CD4-positive, alpha-beta memory T cell (primary cell): ENCODE measurements around the gene PTGES3. TPM values are rescaled to one million over a fixed set of nuclear protein-coding genes. Genes with fewer than 3 reads are reported as not detected.
A peak's percentile ranks its signal among the peaks of the same experiment; 100 is the strongest.

Source experiments
- CTCF ChIA-PET: fragments of 350-600 bp; sonication (Branson Sonifier 250); formaldehyde crosslinking; loops from one replicate; lab custom pipeline; 2021; ENCODE audit warnings: inconsistent platforms; ENCODE audit not compliant: partially characterized antibody; lab: Charles Lee
- POLR2A ChIA-PET: fragments of 350-600 bp; sonication (Branson Sonifier 250); formaldehyde crosslinking; loops from one replicate; lab custom pipeline; 2021; ENCODE audit not compliant: partially characterized antibody; lab: Charles Lee
- DNase-seq, 5 donors: peaks; one replicate each; pipeline versions ENCODE4 v3.0.0 to v3.0.0-alpha.2; 2020 to 2022; ENCODE audit warnings: mixed read lengths in 1 of 5
- H3K27ac ChIP-seq: one replicate; pipeline ENCODE4 v1.7.0; 2013; ENCODE audit warnings: low read depth, low read length
- H3K27me3 ChIP-seq: 2 replicates; pipeline ENCODE4 v1.7.0; 2013; ENCODE audit warnings: mild to moderate bottlenecking, low read length, moderate library complexity; ENCODE audit not compliant: insufficient read depth
- H3K36me3 ChIP-seq: 2 replicates; pipeline ENCODE4 v1.7.0; 2013; ENCODE audit warnings: mild to moderate bottlenecking, low read length, moderate library complexity; ENCODE audit not compliant: insufficient read depth
- H3K4me1 ChIP-seq: 2 replicates; pipeline ENCODE4 v1.7.0; 2013; ENCODE audit warnings: mild to moderate bottlenecking, low read length, moderate library complexity; ENCODE audit not compliant: insufficient read depth
- H3K4me3 ChIP-seq, 2 donors: one replicate each; pipeline ENCODE4 v1.7.0; 2013; ENCODE audit warnings: low read length in 2 of 2, mild to moderate bottlenecking in 1 of 2
- H3K9me3 ChIP-seq, 2 donors: one replicate each; pipeline ENCODE4 v1.7.0; 2013; ENCODE audit warnings: low read length in 2 of 2, control low read depth in 1 of 2; ENCODE audit not compliant: control insufficient read depth in 1 of 2
- H3K27ac Mint-ChIP-seq, 7 donors: one replicate each; pipeline ENCODE4 v1.8.0; 2020 to 2021; ENCODE audit warnings: mixed read lengths in 7 of 7, mild to moderate bottlenecking in 6 of 7, inconsistent platforms in 3 of 7, moderate library complexity in 3 of 7
- H3K27me3 Mint-ChIP-seq, 2 donors: one replicate each; pipeline ENCODE4 v1.8.0; 2020 to 2021; ENCODE audit warnings: mixed read lengths in 2 of 2
- H3K36me3 Mint-ChIP-seq, 2 donors: one replicate each; pipeline ENCODE4 v1.8.0; 2020 to 2021; ENCODE audit warnings: mixed read lengths in 2 of 2, inconsistent platforms in 1 of 2, mild to moderate bottlenecking in 1 of 2
- H3K4me1 Mint-ChIP-seq, 4 donors: one replicate each; pipeline ENCODE4 v1.8.0; 2020 to 2021; ENCODE audit warnings: mixed read lengths in 4 of 4, mild to moderate bottlenecking in 1 of 4
- H3K4me3 Mint-ChIP-seq, 8 donors: one replicate each; pipeline ENCODE4 v1.8.0; 2020 to 2021; ENCODE audit warnings: mixed read lengths in 8 of 8, mild to moderate bottlenecking in 7 of 8, moderate library complexity in 6 of 8, inconsistent platforms in 3 of 8
- H3K9me3 Mint-ChIP-seq, 8 donors: one replicate each; pipeline ENCODE4 v1.8.0; 2020 to 2021; ENCODE audit warnings: mixed read lengths in 8 of 8, mild to moderate bottlenecking in 5 of 8, inconsistent platforms in 3 of 8, moderate library complexity in 1 of 8
- intact Hi-C: fragments of 100-400 bp; cut with micrococcal nuclease; formaldehyde crosslinking; loops from one replicate; pipeline ENCODE4 v1.15.1; 2023
- polyA plus RNA-seq, 2 donors: library from polyadenylated mRNA; unstranded; fragments of 300-500 nt; fragmentation: Illumina TruSeq; gene quantifications; one replicate each; pipeline ENCODE4 v1.2.3, GENCODE V29; 2021
- total RNA-seq, 2 experiments: library from RNA; stranded (reverse); gene quantifications; one replicate each; pipeline ENCODE4 v1.2.3, GENCODE V29; 2021

The PTGES3 gene
- total and polyA plus RNA-seq, 4 experiments from 2014 or later, result 191 to 353 (median 228) TPM

DNA sequence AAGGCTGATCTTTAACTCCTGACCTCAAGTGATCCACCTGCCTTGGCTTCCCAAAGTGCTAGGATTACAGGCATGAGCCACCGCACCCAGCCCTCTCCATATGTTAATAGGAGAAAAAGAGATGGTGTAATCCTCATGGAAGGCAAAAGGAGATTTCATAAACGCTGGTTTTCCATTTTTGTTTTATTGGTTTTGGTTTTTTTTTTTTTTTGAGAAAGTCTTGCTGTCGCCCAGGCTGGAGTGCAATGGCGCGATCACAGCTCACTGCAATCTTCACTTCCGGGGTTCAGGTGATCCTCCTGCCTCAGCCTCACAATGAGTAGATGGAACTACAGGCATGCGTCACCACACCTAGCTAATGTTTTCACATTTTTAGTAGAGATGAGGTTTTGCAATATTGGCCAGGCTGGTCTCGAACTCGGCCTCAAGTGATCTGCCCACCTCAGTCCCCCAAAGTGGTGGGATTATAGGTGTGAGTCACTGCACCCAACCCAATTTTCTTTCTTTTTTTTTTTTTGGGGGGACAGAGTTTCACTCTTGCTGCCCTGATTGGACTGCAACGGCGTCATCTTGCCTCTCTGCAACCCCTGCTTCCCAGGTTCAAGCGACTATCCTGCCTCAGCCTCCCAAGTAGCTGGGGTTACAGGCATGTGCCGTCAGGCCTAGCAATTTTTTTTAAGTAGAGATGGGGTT lies 8.1 kb downstream of the PTGES3 start:
- ChIA-PET CTCF (interaction anchor here (1.1 kb wide), 1 partner anchor 80 kb away, joined by 3 read pairs; no protein-coding TSS in a partner anchor), POLR2A (interaction anchor here (0.6 to 3.4 kb wide), 6 partner anchors 8 to 46 kb away, joined by 3 to 29 read pairs (median 4); partner anchors contain the start of genes NACA and PTGES3)
- Mint-ChIP-seq H3K27me3 (no peaks in the 10 kb centered on the region), H3K4me3 (peak overlapping the region in 4 of 8 donors; percentile 29 to 63 (median 50)), H3K36me3 (peaks cover 17 to 37% of the 10 kb centered on the region in 2 donors), H3K4me1 (peaks cover 38 to 87% (median 66%) of the 10 kb centered on the region in 4 donors), H3K9me3 (no peaks in the 10 kb centered on the region), H3K27ac (peak overlapping the region; percentile 29 to 96 (median 68))
- H3K9me3 ChIP-seq, result no peaks in the 10 kb centered on the region
- no peak overlapping the region for H3K4me3 ChIP-seq
- no peaks in the 10 kb centered on the region for H3K36me3 ChIP-seq
- no peak overlapping the region for H3K27ac ChIP-seq
- no peaks in the 10 kb centered on the region for H3K27me3 ChIP-seq
- intact Hi-C loops, result no loop called here
- H3K4me1 ChIP-seq, result peaks cover 89% of the 10 kb centered on the region
- DNase-seq, result peak in 1 of 5 donors; percentile 22

DNA sequence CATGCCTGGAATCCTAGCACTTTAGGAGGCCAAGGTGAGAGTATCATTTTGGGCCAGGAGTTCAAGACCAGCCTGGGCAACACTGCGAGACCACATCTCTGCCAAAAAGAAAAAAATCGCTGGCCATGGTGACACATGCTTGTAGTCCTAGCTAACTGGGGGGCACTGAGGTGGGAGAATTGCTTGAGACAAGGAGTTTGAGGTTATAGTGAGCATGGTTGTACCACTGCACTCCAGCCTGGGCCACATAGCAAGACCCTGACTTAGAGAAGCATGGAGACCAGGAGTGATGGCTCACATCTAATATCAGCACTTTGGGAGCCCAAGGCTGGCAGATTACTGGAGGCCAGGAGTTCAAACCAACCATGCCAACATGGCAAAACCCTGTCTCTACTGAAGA lies 9.2 kb downstream of the PTGES3 start:
- no peak for DNase-seq
- Mint-ChIP-seq H3K36me3 (peaks cover 11 to 30% of the 10 kb centered on the region in 2 donors), H3K4me3 (peak overlapping the region in 4 of 8 donors; percentile 1 to 59 (median 48)), H3K4me1 (peaks cover 33 to 84% (median 61%) of the 10 kb centered on the region in 4 donors), H3K27ac (peak overlapping the region in 6 of 7 donors; percentile 22 to 80 (median 57)), H3K27me3 (no peaks in the 10 kb centered on the region), H3K9me3 (no peaks in the 10 kb centered on the region)
- intact Hi-C loops, result no loop called here
- ChIA-PET CTCF (no interaction called here), POLR2A (interaction anchor here (0.9 to 4.4 kb wide), 4 partner anchors 8 to 43 kb away, joined by 3 to 29 read pairs (median 10); partner anchors contain the start of gene PTGES3)
- peaks cover 88% of the 10 kb centered on the region for H3K4me1 ChIP-seq
- H3K27me3 ChIP-seq, result no peaks in the 10 kb centered on the region
- H3K27ac ChIP-seq, result no peak overlapping the region
- no peaks in the 10 kb centered on the region for H3K9me3 ChIP-seq
- no peaks in the 10 kb centered on the region for H3K36me3 ChIP-seq
- no peak overlapping the region for H3K4me3 ChIP-seq

DNA sequence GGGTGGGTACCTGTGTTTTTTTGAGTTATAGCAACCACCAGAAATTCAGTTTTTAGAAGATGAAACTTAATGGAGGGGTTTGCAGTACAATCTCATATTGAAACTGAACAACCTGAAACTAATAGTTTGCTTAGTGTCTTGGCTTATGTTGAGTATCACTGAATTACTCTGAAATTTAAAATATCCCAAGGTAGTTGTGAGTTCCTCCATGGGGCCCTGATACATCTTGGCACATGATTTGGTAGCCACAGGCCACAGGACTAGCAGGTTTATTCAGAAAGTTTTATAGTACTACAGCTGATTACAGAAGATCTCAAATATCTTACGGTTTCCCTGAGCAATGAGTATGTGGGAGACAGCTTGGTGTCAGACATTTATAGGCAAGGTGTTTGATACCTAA lies 10.4 kb downstream of the PTGES3 start:
- ChIA-PET CTCF (interaction anchor here (1.2 kb wide), 1 partner anchor 41 kb away, joined by 3 read pairs; no protein-coding TSS in a partner anchor), POLR2A (interaction anchor here (0.5 to 4.4 kb wide), 9 partner anchors 8 to 419 kb away, joined by 3 to 29 read pairs (median 4); partner anchors contain the start of genes ANKRD52, BAZ2A, NACA and PTGES3)
- H3K27me3 ChIP-seq, result no peaks in the 10 kb centered on the region
- H3K9me3 ChIP-seq, result no peaks in the 10 kb centered on the region
- peaks cover 40 to 86% (median 62%) of the 10 kb centered on the region in 4 donors for H3K4me1 Mint-ChIP-seq
- H3K27ac ChIP-seq, result no peak overlapping the region
- intact Hi-C loops, result no loop called here
- peak overlapping the region in 5 of 7 donors; percentile 51 to 77 (median 53) for H3K27ac Mint-ChIP-seq
- no peaks in the 10 kb centered on the region for H3K27me3 Mint-ChIP-seq
- no peaks in the 10 kb centered on the region for H3K36me3 ChIP-seq
- H3K36me3 Mint-ChIP-seq, result peaks cover 13 to 31% of the 10 kb centered on the region in 2 donors
- H3K4me3 Mint-ChIP-seq, result peak overlapping the region in 4 of 8 donors; percentile 2 to 44 (median 30)
- no peaks in the 10 kb centered on the region for H3K9me3 Mint-ChIP-seq
- no peak overlapping the region for H3K4me3 ChIP-seq
- no peak for DNase-seq
- H3K4me1 ChIP-seq, result peaks cover 93% of the 10 kb centered on the region

DNA sequence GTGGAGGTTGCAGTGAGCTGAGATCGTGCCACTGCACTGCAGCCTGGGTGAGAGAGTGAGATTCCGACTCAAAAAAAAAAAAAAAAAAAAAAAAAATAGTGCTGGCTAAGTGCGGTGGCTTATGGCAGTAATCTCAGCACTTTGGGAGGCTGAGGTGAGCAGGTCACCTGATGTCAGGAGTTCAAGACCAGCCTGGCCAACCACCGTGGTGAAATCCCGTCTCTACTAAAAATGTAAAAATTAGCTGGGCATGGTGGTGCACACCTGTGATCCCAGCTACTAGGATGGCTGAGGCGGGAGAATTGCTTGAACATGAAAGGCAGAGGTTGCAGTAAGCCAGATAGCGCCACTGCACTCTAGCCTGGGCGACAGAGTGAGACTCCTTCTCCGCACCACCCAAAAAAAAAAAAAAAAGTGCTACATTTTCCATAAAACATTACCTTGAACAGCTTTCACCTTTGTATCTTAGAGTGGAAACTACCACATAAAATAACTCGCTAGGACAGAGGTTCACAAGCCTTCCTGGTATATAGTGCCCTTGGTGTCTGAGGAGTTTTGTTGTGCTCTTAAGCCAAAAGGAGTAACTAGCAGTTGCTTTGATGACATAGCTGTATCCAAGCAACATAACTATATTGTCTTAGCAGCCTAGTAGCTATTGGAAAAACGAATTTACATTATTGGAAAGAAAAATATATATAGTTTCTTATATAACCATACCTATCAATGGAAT lies 11.1 kb downstream of the PTGES3 start:
- DNase-seq, result peak in 2 of 5 donors; percentile 20 to 26
- intact Hi-C loops, result no loop called here
- Mint-ChIP-seq H3K4me3 (peak overlapping the region in 4 of 8 donors; percentile 0 to 48 (median 38)), H3K36me3 (peaks cover 16 to 37% of the 10 kb centered on the region in 2 donors), H3K27me3 (no peaks in the 10 kb centered on the region), H3K27ac (peak overlapping the region in 6 of 7 donors; percentile 24 to 64 (median 54)), H3K9me3 (no peaks in the 10 kb centered on the region), H3K4me1 (peaks cover 38 to 86% (median 62%) of the 10 kb centered on the region in 4 donors)
- Histone ChIP-seq H3K36me3 (peaks cover 6% of the 10 kb centered on the region), H3K4me3 (no peak overlapping the region), H3K9me3 (no peaks in the 10 kb centered on the region), H3K4me1 (peaks cover 93% of the 10 kb centered on the region), H3K27ac (no peak overlapping the region), H3K27me3 (no peaks in the 10 kb centered on the region)
- POLR2A ChIA-PET, result interaction anchor here (0.5 to 4.4 kb wide), 11 partner anchors 8 to 703 kb away, joined by 3 to 29 read pairs (median 4); partner anchors contain the start of genes ANKRD52, BAZ2A, NACA and PTGES3
- CTCF ChIA-PET, result interaction anchor here (0.6 to 1.2 kb wide), 2 partner anchors 8 to 40 kb away, joined by 3 read pairs; no protein-coding TSS in a partner anchor

DNA sequence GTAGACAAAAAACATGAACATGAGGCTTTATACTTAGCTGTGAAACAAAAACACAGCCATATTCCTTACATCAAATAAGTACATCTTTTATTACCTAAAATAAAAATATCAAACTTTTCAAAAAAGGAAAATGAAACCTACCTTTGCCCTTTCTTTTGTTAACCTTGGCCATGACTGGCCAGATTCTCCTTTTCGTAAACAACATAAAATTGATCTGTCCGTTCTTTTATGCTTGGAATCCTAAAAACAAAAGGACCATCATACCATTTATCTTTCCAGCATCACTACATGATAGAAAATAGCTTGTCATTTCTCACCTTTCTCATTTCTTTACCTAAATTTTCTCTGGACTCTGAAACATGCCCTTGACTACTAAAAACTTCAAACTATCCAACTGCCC lies 16.5 kb downstream of the PTGES3 start:
- Histone ChIP-seq H3K4me1 (peaks cover 53% of the 10 kb centered on the region), H3K36me3 (peaks cover 48% of the 10 kb centered on the region), H3K27ac (no peak overlapping the region), H3K4me3 (no peak overlapping the region), H3K27me3 (no peaks in the 10 kb centered on the region), H3K9me3 (no peaks in the 10 kb centered on the region)
- Mint-ChIP-seq H3K27me3 (no peaks in the 10 kb centered on the region), H3K36me3 (peaks cover 36 to 51% of the 10 kb centered on the region in 2 donors), H3K27ac (peak overlapping the region in 3 of 7 donors; percentile 22 to 79 (median 78)), H3K4me3 (peak overlapping the region in 1 of 8 donors; percentile 22), H3K4me1 (peaks cover 21 to 60% (median 40%) of the 10 kb centered on the region in 4 donors), H3K9me3 (no peaks in the 10 kb centered on the region)
- intact Hi-C loops, result no loop called here
- DNase-seq, result no peak
- CTCF ChIA-PET, result interaction anchor here (1.1 kb wide), 1 partner anchor 77 kb away, joined by 3 read pairs; no protein-coding TSS in a partner anchor
- POLR2A ChIA-PET, result interaction anchor here (2.4 to 4.2 kb wide), 3 partner anchors 11 to 26 kb away, joined by 12 to 21 read pairs (median 14); partner anchors contain the start of genes ATP5F1B and PTGES3

DNA sequence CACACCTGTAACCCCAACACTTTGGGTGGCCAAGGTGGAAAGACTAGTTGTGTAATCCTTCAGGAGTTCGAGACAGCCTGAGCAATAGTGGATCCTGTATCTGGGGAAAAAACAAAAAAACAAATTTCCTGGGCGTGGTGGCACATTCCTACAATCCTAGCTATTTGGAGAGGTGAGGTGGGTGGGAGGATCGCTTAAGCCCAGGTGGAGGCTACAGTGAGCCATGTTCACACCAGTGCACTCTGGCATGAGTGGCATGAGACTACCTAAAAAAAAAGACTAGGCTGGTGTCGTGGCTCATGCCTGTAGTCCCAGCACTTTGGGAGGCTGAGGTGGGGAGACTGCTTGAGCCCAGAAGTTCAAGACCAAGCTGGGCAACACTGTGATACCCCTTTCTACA lies 17.2 kb downstream of the PTGES3 start:
- H3K4me1 ChIP-seq, result peaks cover 46% of the 10 kb centered on the region
- no peaks in the 10 kb centered on the region for H3K27me3 Mint-ChIP-seq
- no peaks in the 10 kb centered on the region for H3K27me3 ChIP-seq
- intact Hi-C loops, result no loop called here
- H3K4me1 Mint-ChIP-seq, result peaks cover 18 to 52% (median 36%) of the 10 kb centered on the region in 4 donors
- H3K27ac Mint-ChIP-seq, result peak overlapping the region in 1 of 7 donors; percentile 41
- no peak for DNase-seq
- CTCF ChIA-PET, result interaction anchor here (1.0 to 2.8 kb wide), 3 partner anchors 14 to 76 kb away, joined by 3 to 11 read pairs (median 5); no protein-coding TSS in a partner anchor
- H3K4me3 ChIP-seq, result no peak overlapping the region
- no peaks in the 10 kb centered on the region for H3K9me3 Mint-ChIP-seq
- no peak overlapping the region for H3K4me3 Mint-ChIP-seq
- H3K9me3 ChIP-seq, result no peaks in the 10 kb centered on the region
- H3K27ac ChIP-seq, result no peak overlapping the region
- H3K36me3 ChIP-seq, result peaks cover 55% of the 10 kb centered on the region
- H3K36me3 Mint-ChIP-seq, result peaks cover 38 to 57% of the 10 kb centered on the region in 2 donors
- POLR2A ChIA-PET, result interaction anchor here (0.9 to 4.2 kb wide), 5 partner anchors 8 to 34 kb away, joined by 3 to 21 read pairs (median 12); partner anchors contain the start of genes ATP5F1B and PTGES3
